GM04503 (cell line): ENCODE results near the gene IRAK3.
"Not testable (repeated sequence)": the region's sequence is repeated elsewhere in the genome, so short reads cannot be mapped to it uniquely, and the experiment has no call there.

Experiments used
- DNase-seq: peaks from one replicate; pipeline ENCODE4 v3.0.0-alpha.2; 2012; ENCODE audit warnings: low read depth

The IRAK3 gene

DNA sequence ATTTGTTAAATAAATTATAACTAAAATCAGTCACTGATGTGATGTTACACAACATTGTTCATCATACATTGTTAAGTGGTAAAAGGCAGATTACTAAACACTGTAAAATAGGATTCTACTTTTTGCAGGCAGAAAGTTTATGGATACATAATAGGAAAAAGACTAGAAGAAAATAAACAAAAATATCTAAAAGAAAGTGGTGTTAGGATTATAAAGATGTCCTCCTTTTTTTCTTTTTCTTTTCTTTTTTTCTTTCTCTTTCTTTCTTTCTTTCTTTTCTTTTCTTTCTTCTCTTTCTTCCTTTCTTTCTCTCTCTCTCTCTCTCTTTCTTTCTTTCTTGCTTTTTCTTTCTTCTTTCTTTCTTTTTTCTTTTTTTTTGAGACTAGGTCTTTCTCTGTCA is 73.7 kb downstream of the IRAK3 start:
- no peak for DNase-seq

GRCh38 chr12:66268562-66268961 is 79.5 kb downstream of the IRAK3 start:
- DNase-seq = no peak

DNA sequence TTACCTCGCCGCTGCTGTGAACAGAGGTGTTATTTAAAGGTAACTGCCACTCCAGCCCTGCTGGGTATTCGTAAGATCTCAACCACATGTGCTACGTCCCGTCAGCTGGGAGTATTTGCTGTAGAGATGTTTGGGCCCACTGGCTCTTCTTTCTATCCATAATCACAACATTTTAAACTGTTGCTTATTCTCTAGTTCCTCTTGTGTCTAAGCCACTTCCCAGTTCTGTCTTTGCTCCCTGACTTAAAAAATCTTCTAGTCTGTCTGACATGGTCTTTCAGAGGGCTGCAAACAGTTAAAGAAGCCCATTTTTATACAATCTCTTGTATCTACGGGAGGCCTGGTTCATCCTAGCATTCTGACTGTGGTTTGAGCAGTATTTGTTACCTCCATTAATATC is 80.1 kb downstream of the IRAK3 start:
- no peak for DNase-seq

DNA sequence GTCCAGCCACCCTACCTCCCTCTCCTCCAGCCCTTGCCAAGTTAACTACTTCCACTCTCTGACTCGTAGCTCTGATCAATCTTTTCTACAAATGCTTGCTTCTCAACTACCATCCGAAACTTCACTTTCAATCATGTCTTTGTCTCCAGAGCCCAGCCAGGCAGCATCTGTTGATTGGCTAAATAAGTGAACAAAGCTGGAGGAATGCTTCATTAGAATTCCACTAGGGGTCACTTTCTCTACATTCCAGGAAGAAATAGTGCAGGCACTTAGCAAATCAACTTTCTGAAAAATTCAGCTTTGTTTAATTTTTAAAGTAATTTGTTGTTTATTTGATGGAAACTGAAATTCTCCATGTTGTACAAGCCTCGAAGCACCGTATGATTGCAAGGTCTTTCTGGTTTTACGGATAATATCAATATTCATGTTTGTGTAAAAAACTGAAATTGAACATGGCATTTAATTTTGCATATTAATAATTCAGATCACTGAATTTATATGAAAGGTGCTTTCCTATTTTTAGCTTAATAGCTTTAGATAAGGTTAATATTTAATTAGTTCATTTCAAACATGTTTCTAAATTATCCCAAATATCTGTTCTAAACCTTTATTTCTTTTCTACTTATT is 80.9 kb downstream of the IRAK3 start:
- peak; percentile 21 for DNase-seq

GRCh38 chr12:66270613-66271012 is 81.6 kb downstream of the IRAK3 start:
- no peak for DNase-seq

- no peak for DNase-seq
Measured at GRCh38 chr12:66272650-66273049, 83.6 kb downstream of the IRAK3 start.

GRCh38 chr12:66273147-66273546 is 84.1 kb downstream of the IRAK3 start:
- DNase-seq = no peak

DNA sequence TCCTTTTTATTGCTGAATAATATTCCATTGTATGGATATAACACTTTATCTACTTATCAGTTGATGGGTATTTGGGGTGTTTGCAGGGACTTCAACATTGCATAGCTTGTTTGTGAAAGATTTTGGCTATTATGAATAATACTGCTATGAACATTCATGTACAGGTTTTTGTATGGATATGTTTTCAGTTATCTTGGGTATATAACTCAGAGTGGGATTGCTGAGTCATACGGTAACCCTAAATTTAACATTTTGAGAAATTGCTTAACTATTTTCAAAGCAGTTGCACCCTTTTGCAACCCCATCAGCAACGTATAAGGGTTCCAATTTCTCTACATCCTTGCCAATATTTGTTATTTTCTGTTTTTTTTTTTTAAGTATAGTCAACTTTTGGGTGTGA is 86.0 kb downstream of the IRAK3 start:
- DNase-seq = no peak

GRCh38 chr12:66279123-66279712 is 90.2 kb downstream of the IRAK3 start:
- no peak for DNase-seq

GRCh38 chr12:66280561-66280960 is 91.5 kb downstream of the IRAK3 start:
- no peak for DNase-seq

GRCh38 chr12:66282244-66282643 is 93.2 kb downstream of the IRAK3 start:
- DNase-seq = no peak

DNA sequence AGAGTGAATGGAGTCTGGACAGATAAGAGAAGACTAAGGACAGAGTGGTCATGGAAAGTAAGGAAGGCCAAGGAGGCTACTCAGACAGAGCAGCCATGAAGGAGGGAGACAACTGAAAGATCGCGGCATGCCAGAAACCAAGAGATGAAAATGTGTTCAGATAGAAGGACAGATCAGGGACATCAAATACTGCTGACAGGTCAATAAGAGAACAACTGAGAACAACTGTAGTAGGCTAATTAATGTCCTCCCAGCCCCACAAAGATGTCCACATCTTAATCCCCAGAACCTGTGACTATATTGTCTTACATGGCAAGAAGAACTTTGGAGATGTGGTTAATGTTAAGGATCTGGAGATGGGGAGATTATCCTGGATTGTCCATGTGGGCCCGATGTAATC is 98.3 kb downstream of the IRAK3 start:
- no peak for DNase-seq

GRCh38 chr12:66288121-66288520 is 99.1 kb downstream of the IRAK3 start:
- no peak for DNase-seq

- no peak for DNase-seq
Measured at GRCh38 chr12:66289485-66289884, 100.5 kb downstream of the IRAK3 start.

GRCh38 chr12:66290716-66291200 is 101.7 kb downstream of the IRAK3 start:
- no peak for DNase-seq

- DNase-seq = no peak
Measured at GRCh38 chr12:66296176-66296683, 107.2 kb downstream of the IRAK3 start.

GRCh38 chr12:66297080-66297479 is 108.1 kb downstream of the IRAK3 start:
- no peak for DNase-seq

GRCh38 chr12:66297923-66298322 is 108.9 kb downstream of the IRAK3 start:
- DNase-seq = no peak

DNA sequence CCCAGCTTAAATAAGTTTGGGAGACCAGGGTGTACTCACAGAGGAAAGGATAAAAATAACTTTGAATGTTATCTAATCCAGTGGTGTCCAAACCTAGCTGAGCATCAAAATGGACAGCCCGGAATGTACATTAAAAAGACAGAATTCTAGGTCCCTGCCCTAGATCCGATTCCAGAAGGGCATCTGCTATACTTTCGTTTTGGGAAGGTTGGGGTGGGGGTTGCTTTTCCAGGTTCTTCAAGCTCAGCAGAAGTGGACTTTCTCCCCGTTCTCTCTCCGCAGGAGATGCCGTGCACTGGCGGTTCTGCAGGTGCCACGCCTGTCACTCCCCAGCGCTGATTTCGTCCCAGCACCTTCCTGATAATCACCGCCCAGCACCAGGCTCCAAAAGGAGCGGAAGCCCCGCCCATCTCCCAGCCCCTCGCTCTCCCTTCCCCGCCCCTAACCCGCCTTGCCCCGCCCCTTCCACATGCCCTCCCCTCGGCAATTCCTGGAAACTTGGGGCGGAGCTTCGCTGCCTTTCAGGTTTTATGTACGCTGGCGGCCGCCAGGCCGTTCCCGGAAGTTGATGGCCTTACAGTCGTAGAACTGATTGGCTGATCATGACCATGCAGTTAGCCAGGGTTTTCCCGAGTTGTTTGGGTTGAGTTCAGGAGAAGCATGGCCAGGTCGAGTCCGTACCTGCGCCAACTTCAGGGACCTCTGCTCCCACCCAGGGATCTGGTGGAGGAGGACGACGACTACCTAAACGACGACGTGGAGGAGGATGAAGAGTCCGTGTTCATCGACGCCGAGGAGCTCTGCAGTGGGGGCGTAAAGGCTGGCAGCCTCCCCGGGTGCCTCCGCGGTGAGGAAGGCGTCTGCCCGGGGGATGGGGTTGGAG is 113.2 kb downstream of the IRAK3 start, which contains the start of gene HELB:
Gene HELB (plus strand): TSS at position 550 of the 883 bp plus-strand sequence. CDS start 111 bp downstream, at position 661.
- DNase-seq = peak; percentile 74

DNA sequence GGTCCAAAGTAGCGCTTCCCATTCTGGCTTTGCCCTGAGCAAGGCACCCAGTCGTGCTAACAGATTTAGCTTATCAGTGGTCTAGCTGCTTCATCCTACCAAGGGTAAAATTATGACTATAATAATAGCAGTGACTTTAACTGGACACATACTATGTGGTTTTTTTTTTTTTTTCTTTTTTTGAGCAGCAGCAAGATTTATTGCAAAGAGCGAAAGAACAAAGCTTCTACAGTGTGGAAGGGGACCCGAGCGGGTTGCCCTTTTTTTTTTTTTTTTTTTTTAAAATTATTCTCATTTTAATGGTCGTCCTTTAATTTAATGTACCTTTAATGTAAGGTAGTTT is 113.8 kb downstream of the IRAK3 start:
- no peak for DNase-seq

DNA sequence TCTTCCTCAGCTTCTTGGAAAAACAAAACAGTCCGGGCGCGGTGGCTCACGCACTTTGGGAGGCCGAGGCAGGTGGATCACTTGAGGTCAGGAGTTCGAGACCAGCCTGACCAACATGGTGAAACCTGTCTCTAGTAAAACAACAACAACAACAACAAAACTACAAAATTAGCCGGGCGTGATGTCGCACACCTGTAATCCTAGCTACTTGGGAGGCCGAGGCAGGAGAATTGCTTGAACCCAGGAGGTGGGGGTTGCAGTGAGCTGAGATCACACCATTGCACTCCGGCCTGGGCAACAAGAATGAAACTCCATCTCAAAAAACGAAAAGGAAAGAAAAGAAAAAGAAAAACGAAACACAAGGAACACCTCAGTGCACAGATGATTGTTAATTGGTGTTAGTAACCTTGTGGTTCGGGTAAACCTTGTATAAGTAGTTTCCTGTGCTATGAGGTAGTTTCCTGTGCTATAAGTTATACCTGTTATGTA is 114.3 kb downstream of the IRAK3 start:
- not testable (repeated sequence) for DNase-seq
